ENCODE data around the gene PPCDC. TPM values are rescaled to one million over a fixed set of nuclear protein-coding genes. Genes with fewer than 3 reads are reported as not detected.

The PPCDC gene
- polyA plus RNA-seq, 1 of the 3 experiments (the other 2 are of a cell fraction), result 19.8 TPM

DNA sequence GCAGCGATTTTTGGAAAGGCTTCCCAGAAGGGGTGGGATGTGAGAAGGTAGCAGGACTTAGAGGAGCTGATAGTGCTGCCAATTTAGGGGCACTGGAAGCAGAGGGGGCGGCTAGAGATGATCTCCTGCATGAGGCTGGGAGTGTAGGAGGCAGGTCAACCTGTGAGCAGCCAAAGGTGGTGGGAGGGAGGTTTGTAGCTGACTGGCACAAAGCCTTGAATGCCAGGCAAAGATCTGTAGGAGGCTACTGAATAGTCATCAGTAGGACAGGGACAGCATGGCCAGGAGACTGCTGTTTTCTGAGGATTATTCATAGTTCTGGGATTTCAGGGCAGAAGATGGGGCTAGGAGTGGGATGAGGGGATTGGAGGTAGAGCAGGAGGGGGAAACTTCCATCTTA lies 25.8 kb upstream of the PPCDC start:
- peaks cover 0 to 23% of the 10 kb centered on the region in 2 experiments; a peak in 1 of 4 replicates for H3K4me1 ChIP-seq (ENCODE audit: control insufficient read depth in 1 of 2, insufficient read depth in 2 of 2, low read depth in 1 of 2, low read length in 1 of 2)
- ChIA-PET CTCF (no interaction called here), POLR2A (no interaction called here)
- no peaks in the 10 kb centered on the region for H3K27me3 ChIP-seq (ENCODE audit: insufficient read depth)
- DNase-seq, result no peak
- WGBS (ENCODE audit: low lambda C conversion rate), result 95% methylated on average over 2 of the region's 2 CpGs
- no peaks in the 10 kb centered on the region for H3K36me3 ChIP-seq (replicated peaks in 1 of 2; ENCODE audit: control insufficient read depth in 1 of 2, insufficient read depth in 2 of 2, low read length in 1 of 2)
- TF ChIP-seq, protein P1, sequence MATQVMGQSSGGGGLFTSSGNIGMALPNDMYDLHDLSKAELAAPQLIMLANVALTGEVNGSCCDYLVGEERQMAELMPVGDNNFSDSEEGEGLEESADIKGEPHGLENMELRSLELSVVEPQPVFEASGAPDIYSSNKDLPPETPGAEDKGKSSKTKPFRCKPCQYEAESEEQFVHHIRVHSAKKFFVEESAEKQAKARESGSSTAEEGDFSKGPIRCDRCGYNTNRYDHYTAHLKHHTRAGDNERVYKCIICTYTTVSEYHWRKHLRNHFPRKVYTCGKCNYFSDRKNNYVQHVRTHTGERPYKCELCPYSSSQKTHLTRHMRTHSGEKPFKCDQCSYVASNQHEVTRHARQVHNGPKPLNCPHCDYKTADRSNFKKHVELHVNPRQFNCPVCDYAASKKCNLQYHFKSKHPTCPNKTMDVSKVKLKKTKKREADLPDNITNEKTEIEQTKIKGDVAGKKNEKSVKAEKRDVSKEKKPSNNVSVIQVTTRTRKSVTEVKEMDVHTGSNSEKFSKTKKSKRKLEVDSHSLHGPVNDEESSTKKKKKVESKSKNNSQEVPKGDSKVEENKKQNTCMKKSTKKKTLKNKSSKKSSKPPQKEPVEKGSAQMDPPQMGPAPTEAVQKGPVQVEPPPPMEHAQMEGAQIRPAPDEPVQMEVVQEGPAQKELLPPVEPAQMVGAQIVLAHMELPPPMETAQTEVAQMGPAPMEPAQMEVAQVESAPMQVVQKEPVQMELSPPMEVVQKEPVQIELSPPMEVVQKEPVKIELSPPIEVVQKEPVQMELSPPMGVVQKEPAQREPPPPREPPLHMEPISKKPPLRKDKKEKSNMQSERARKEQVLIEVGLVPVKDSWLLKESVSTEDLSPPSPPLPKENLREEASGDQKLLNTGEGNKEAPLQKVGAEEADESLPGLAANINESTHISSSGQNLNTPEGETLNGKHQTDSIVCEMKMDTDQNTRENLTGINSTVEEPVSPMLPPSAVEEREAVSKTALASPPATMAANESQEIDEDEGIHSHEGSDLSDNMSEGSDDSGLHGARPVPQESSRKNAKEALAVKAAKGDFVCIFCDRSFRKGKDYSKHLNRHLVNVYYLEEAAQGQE (IDR thresholded peaks at IDR 0.05; ENCODE audit: low read depth, low read length), result no peak
- TF ChIP-seq CHD2 (IDR thresholded peaks at IDR 0.05; ENCODE audit: low read length, partially characterized antibody) (no peak), GATA2 (CRISPR knock-in tag; IDR thresholded peaks at IDR 0.05) (no peak), USF1 (IDR thresholded peaks at IDR 0.05; ENCODE audit: borderline replicate concordance, low read depth) (no peak), TAF1 (IDR thresholded peaks at IDR 0.05; ENCODE audit: borderline replicate concordance, low read depth, low read length) (no peak), YY1 (IDR thresholded peaks at IDR 0.05; ENCODE audit: low read depth) (no peak), NFIC (IDR thresholded peaks at IDR 0.05; ENCODE audit: borderline replicate concordance) (no peak), RFX5 (IDR thresholded peaks at IDR 0.05; ENCODE audit: low read length) (no peak), MXI1 (IDR thresholded peaks at IDR 0.05; ENCODE audit: low read depth, low read length) (no peak), TCF12 (IDR thresholded peaks at IDR 0.05) (no peak), RCOR1 (IDR thresholded peaks at IDR 0.05; ENCODE audit: low read length) (no peak), PBX3 (IDR thresholded peaks at IDR 0.05) (no peak), ELF1 (IDR thresholded peaks at IDR 0.05) (no peak), JUND (IDR thresholded peaks at IDR 0.05) (no peak), SIN3A (IDR thresholded peaks at IDR 0.05; ENCODE audit: borderline replicate concordance, low read depth, low read length) (no peak), EP300 (IDR thresholded peaks at IDR 0.05; ENCODE audit: borderline replicate concordance in 1 of 2, low read depth in 1 of 2, low read length in 1 of 2) (no peak)
- TF ChIP-seq, protein P2, sequence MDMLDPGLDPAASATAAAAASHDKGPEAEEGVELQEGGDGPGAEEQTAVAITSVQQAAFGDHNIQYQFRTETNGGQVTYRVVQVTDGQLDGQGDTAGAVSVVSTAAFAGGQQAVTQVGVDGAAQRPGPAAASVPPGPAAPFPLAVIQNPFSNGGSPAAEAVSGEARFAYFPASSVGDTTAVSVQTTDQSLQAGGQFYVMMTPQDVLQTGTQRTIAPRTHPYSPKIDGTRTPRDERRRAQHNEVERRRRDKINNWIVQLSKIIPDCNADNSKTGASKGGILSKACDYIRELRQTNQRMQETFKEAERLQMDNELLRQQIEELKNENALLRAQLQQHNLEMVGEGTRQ (IDR thresholded peaks at IDR 0.05; ENCODE audit: borderline replicate concordance, low read depth, low read length), result no peak
- TF ChIP-seq, protein P3, sequence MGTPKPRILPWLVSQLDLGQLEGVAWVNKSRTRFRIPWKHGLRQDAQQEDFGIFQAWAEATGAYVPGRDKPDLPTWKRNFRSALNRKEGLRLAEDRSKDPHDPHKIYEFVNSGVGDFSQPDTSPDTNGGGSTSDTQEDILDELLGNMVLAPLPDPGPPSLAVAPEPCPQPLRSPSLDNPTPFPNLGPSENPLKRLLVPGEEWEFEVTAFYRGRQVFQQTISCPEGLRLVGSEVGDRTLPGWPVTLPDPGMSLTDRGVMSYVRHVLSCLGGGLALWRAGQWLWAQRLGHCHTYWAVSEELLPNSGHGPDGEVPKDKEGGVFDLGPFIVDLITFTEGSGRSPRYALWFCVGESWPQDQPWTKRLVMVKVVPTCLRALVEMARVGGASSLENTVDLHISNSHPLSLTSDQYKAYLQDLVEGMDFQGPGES (IDR thresholded peaks at IDR 0.05; ENCODE audit: low read depth, low read length), result no peak
- TF ChIP-seq, protein P4, sequence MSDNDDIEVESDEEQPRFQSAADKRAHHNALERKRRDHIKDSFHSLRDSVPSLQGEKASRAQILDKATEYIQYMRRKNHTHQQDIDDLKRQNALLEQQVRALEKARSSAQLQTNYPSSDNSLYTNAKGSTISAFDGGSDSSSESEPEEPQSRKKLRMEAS (IDR thresholded peaks at IDR 0.05; ENCODE audit: low read depth), result no peak
- no peaks in the 10 kb centered on the region for H3K9me2 ChIP-seq
- no peaks in the 10 kb centered on the region for H4K20me1 ChIP-seq (ENCODE audit: insufficient read depth)
- no peaks in the 10 kb centered on the region for H3F3A ChIP-seq (replicated peaks; ENCODE audit: insufficient read depth)
- no peak overlapping the region for H3K4me3 ChIP-seq (ENCODE audit: low read depth in 2 of 2, low read length in 1 of 2)
- no peak overlapping the region for H2AFZ ChIP-seq (ENCODE audit: low read depth)
- H3K4me2 ChIP-seq, result no peak overlapping the region
- H3K27ac ChIP-seq (ENCODE audit: low read depth in 2 of 2, low read length in 1 of 2), result no peak overlapping the region
- H3K79me2 ChIP-seq (ENCODE audit: insufficient read depth), result no peaks in the 10 kb centered on the region
- no peak overlapping the region for H3K9ac ChIP-seq
- no peaks in the 10 kb centered on the region for H3K9me3 ChIP-seq
